Hypothalamus (tissue), 51 donors: ENCODE results near the gene ALDH6A1.

Source experiments
- DNase-seq, 51 donors: peaks; one replicate each; lab custom pipeline; 2025; lab: John Stamatoyannopoulos, UW

ALDH6A1 gene

GRCh38 chr14:74062809-74063150 lies 21.5 kb downstream of the ALDH6A1 start:
- no peak for DNase-seq

- DNase-seq, result no peak
Measured at GRCh38 chr14:74049876-74050495, 34.3 kb downstream of the ALDH6A1 start.

- no peak for DNase-seq
Measured at GRCh38 chr14:74048281-74048680, 36.0 kb downstream of the ALDH6A1 start.

- DNase-seq, result no peak
Measured at GRCh38 chr14:74045522-74045921, 38.7 kb downstream of the ALDH6A1 start.

- no peak for DNase-seq
Measured at GRCh38 chr14:74042296-74042695, 42.0 kb downstream of the ALDH6A1 start.

GRCh38 chr14:74038020-74038859 lies 46.0 kb downstream of the ALDH6A1 start:
- peak in 1 of 51 donors; percentile 35 for DNase-seq

- DNase-seq, result no peak
Measured at GRCh38 chr14:74035556-74035955, 48.7 kb downstream of the ALDH6A1 start.

GRCh38 chr14:74034572-74034971 lies 49.7 kb downstream of the ALDH6A1 start:
- no peak for DNase-seq

- DNase-seq, result no peak
Measured at GRCh38 chr14:74029136-74029535, 55.1 kb downstream of the ALDH6A1 start.

GRCh38 chr14:74022346-74022745 lies 61.9 kb downstream of the ALDH6A1 start:
- no peak for DNase-seq

GRCh38 chr14:74019408-74020137 lies 64.7 kb downstream of the ALDH6A1 start:
- DNase-seq, result peak in 2 of 51 donors; percentile 23 to 49

- DNase-seq, result peak; percentile 38 to 90 (median 79)
Measured at GRCh38 chr14:74018586-74019407, 65.5 kb downstream of the ALDH6A1 start, which contains the start of the genes BBOF1 and ENTPD5. BBOF1 (plus strand) TSS chr14:74019349; CDS start chr14:74019479, 130 bp downstream. ENTPD5 (minus strand) TSS chr14:74019288; CDS start chr14:73988102, 31,186 bp downstream.

- no peak for DNase-seq
Measured at GRCh38 chr14:74018174-74018585, 66.1 kb downstream of the ALDH6A1 start.

- DNase-seq, result no peak
Measured at GRCh38 chr14:74015963-74016362, 68.3 kb downstream of the ALDH6A1 start.

GRCh38 chr14:74015176-74015575 lies 69.1 kb downstream of the ALDH6A1 start:
- DNase-seq, result no peak

GRCh38 chr14:74014299-74014698 lies 70.0 kb downstream of the ALDH6A1 start:
- DNase-seq, result no peak

GRCh38 chr14:74008843-74009499 lies 75.3 kb downstream of the ALDH6A1 start:
- DNase-seq, result no peak
